Measurements from ENCODE around the gene ZNF124.

- TF ChIP-seq POLR2AphosphoS5 (IDR thresholded peaks at IDR 0.05; ENCODE audit: low read depth) (no peak), CREB1 (CRISPR knock-in tag; IDR thresholded peaks at IDR 0.05; ENCODE audit: low read depth) (no peak), CTCF (conservative IDR thresholded peaks at IDR 0.05; ENCODE audit: low read depth in 2 of 2) (no peak), EZH2phosphoT487 (IDR thresholded peaks at IDR 0.05; ENCODE audit: unreplicated experiment) (no peak)
These were observed 7.1 kb downstream of the ZNF124 start for GRCh38 chr1:247164694-247165093.

All from GM23338 (cell line).